ENCODE data around the gene CYB5D1. TPM values are rescaled to one million over a fixed set of nuclear protein-coding genes. Genes with fewer than 3 reads are reported as not detected.

The CYB5D1 gene
- total and polyA plus RNA-seq, 2 experiments from 2014 or later, result 12.2 to 14.1 TPM

- WGBS (ENCODE audit: low lambda C conversion rate, missing lambda C conversion rate), result 53% methylated on average over 4 of the region's 4 CpGs
- Histone ChIP-seq H3K4me3 (no peak overlapping the region), H3K79me2 (peaks cover 11% of the 10 kb centered on the region), H3K9me3 (ENCODE audit: low read depth) (no peaks in the 10 kb centered on the region), H3K36me3 (replicated peaks; ENCODE audit: insufficient read depth, low read depth) (no peaks in the 10 kb centered on the region), H3K27ac (no peak overlapping the region), H3K9me2 (replicated peaks; ENCODE audit: insufficient read depth) (no peaks in the 10 kb centered on the region), H2AFZ (no peak overlapping the region), H3K4me1 (ENCODE audit: insufficient read depth) (no peaks in the 10 kb centered on the region), H3K4me2 (no peak overlapping the region), H4K20me1 (ENCODE audit: insufficient read depth, poor library complexity, severe bottlenecking) (no peaks in the 10 kb centered on the region), H3K27me3 (no peaks in the 10 kb centered on the region)
- TF ChIP-seq EZH2 (IDR thresholded peaks at IDR 0.05; ENCODE audit: borderline replicate concordance) (no peak), EZH2phosphoT487 (IDR thresholded peaks at IDR 0.05; ENCODE audit: low read depth, severe bottlenecking, unreplicated experiment) (no peak), CTCF (IDR thresholded peaks at IDR 0.05; ENCODE audit: poor library complexity) (no peak)
- DNase-seq (ENCODE audit: low spot score), result no peak
Measured at GRCh38 chr17:7873051-7873450, 15.2 kb downstream of the CYB5D1 start.

GRCh38 chr17:7875804-7876370 lies 18.1 kb downstream of the CYB5D1 start:
- Histone ChIP-seq H4K20me1 (ENCODE audit: insufficient read depth, poor library complexity, severe bottlenecking) (no peaks in the 10 kb centered on the region), H3K36me3 (replicated peaks; ENCODE audit: insufficient read depth, low read depth) (no peaks in the 10 kb centered on the region), H3K79me2 (peaks cover 19% of the 10 kb centered on the region), H3K9me3 (ENCODE audit: low read depth) (no peaks in the 10 kb centered on the region), H3K27ac (no peak overlapping the region), H3K4me3 (no peak overlapping the region), H3K4me2 (no peak overlapping the region), H3K4me1 (ENCODE audit: insufficient read depth) (peaks cover 8% of the 10 kb centered on the region), H3K9me2 (replicated peaks; ENCODE audit: insufficient read depth) (no peaks in the 10 kb centered on the region), H2AFZ (no peak overlapping the region), H3K27me3 (no peaks in the 10 kb centered on the region)
- no peak for DNase-seq (ENCODE audit: low spot score)
- TF ChIP-seq CTCF (IDR thresholded peaks at IDR 0.05; ENCODE audit: poor library complexity) (no peak), EZH2phosphoT487 (IDR thresholded peaks at IDR 0.05; ENCODE audit: low read depth, severe bottlenecking, unreplicated experiment) (no peak), EZH2 (IDR thresholded peaks at IDR 0.05; ENCODE audit: borderline replicate concordance) (no peak)
- WGBS (ENCODE audit: low lambda C conversion rate, missing lambda C conversion rate), result 100% methylated on average over 2 of the region's 2 CpGs

GRCh38 chr17:7878234-7878633 lies 20.4 kb downstream of the CYB5D1 start:
- no peak for TF ChIP-seq EZH2phosphoT487 (IDR thresholded peaks at IDR 0.05; ENCODE audit: low read depth, severe bottlenecking, unreplicated experiment)
- no peak for TF ChIP-seq EZH2 (IDR thresholded peaks at IDR 0.05; ENCODE audit: borderline replicate concordance)
- TF ChIP-seq CTCF (IDR thresholded peaks at IDR 0.05; ENCODE audit: poor library complexity), result no peak
- peaks cover 26% of the 10 kb centered on the region for H3K79me2 ChIP-seq
- WGBS (ENCODE audit: low lambda C conversion rate, missing lambda C conversion rate), result 95% methylated on average over 7 of the region's 7 CpGs
- no peak overlapping the region for H3K27ac ChIP-seq
- peaks cover 31% of the 10 kb centered on the region for H3K4me1 ChIP-seq (ENCODE audit: insufficient read depth)
- H3K9me2 ChIP-seq (replicated peaks; ENCODE audit: insufficient read depth), result no peaks in the 10 kb centered on the region
- no peak overlapping the region for H3K4me3 ChIP-seq
- H3K27me3 ChIP-seq, result no peaks in the 10 kb centered on the region
- DNase-seq (ENCODE audit: low spot score), result no peak
- H3K9me3 ChIP-seq (ENCODE audit: low read depth), result no peaks in the 10 kb centered on the region
- H3K4me2 ChIP-seq, result no peak overlapping the region
- H3K36me3 ChIP-seq (replicated peaks; ENCODE audit: insufficient read depth, low read depth), result no peaks in the 10 kb centered on the region
- H4K20me1 ChIP-seq (ENCODE audit: insufficient read depth, poor library complexity, severe bottlenecking), result no peaks in the 10 kb centered on the region
- H2AFZ ChIP-seq, result no peak overlapping the region
